Hematopoietic multipotent progenitor cell (in vitro differentiated cells): Measurements from ENCODE around the gene UQCRFS1. TPM values are rescaled to one million over a fixed set of nuclear protein-coding genes. Genes with fewer than 3 reads are reported as not detected.

Experiments used
- DNase-seq, 3 donors: peaks; one replicate each; pipeline ENCODE4 v3.0.0-alpha.2; 2011 to 2015; ENCODE audit warnings: low read depth in 2 of 3, low spot score in 2 of 3
- small RNA-seq: library from RNA; depleted of rRNA; stranded (forward); fragments of <200 nt; gene quantifications from one replicate; pipeline ENCODE3, GENCODE V24; 2012
- total RNA-seq: library from RNA; depleted of rRNA; stranded (reverse); fragments of >200 nt; gene quantifications from one replicate; pipeline ENCODE4 v1.2.3, GENCODE V29; 2012

The UQCRFS1 gene
- total RNA-seq, 1 donor = 36.6 TPM

DNA sequence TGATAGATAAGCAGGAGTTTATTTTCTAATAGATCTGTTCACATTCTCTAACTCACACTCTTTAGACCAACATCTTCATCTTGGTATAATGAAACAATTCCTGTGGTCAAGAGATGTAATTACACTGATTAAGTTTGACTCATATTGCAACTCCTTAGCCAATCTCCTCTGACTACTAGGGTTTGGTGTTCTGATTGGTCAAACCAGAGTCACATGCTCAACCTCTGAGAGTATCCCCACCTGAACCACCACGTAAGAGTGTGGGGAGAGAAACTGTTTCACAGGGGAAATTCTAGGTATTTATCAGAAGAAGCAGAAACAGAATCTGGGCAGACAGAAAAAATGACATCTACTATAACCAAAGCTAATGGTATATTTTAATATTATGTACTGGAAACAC lies 42.4 kb downstream of the UQCRFS1 start:
- DNase-seq = no peak

DNA sequence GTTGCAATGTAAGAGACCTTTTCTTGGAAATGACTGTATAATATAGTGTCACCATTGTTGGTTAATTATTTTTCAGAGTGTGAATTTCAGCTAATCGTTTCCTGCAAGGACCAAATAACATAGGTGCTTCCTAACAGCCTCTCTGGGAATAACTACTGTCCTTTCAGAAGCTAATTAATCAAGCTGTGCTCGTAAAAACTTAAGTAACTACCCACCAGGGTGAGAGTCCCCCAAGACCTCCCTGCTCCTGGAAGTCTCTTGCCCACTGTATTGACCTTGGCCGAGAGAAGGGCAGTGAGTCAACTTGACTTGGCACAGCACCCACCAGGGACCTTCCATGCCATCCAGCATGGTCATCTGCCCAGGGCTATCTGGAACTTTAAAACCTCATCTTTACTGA lies 50.3 kb downstream of the UQCRFS1 start:
- DNase-seq = no peak

DNA sequence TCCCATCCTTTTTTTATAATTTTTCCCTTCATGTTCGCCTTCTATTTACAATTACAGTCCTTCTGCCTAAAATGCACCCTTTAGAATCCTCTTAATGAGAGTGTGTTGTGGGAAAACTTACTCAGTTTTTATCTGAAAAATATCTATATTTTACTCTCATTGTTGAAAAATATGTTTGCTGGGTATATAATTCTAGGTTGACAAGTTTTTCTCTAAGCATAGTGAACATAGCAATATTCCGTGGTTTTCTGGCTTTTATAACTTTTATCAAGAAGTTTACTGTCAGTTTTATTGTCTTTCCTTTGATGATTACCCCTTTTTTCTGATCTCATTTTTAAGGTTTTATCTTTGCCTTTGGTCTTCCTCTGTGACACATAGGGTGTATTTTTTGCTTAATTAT lies 57.3 kb downstream of the UQCRFS1 start:
- DNase-seq = no peak

Small RNA genes lying within 50 kb of the gene (small RNA-seq; reads per million reads assigned to genes)
- gene RN7SL340P = not detected
